ENCODE data around the gene YPEL5.

YPEL5 gene

GRCh38 chr2:30150786-30151185 is 4.0 kb downstream of the YPEL5 start:
- peaks cover 20% of the 10 kb centered on the region for H3K4me1 ChIP-seq
- H3K4me3 ChIP-seq (ENCODE audit: low read depth, low read length) = no peak overlapping the region
- no peak for TF ChIP-seq CTCF (IDR thresholded peaks at IDR 0.05; ENCODE audit: low read depth, low read length)
- no peaks in the 10 kb centered on the region for H3K36me3 ChIP-seq
- H3K9me3 ChIP-seq = no peaks in the 10 kb centered on the region
- no peaks in the 10 kb centered on the region for H3K27me3 ChIP-seq
- no peak for DNase-seq

- Histone ChIP-seq H3K27me3 (no peaks in the 10 kb centered on the region), H3K9me3 (no peaks in the 10 kb centered on the region), H3K4me1 (peaks cover 20% of the 10 kb centered on the region), H3K4me3 (ENCODE audit: low read depth, low read length) (no peak overlapping the region), H3K36me3 (no peaks in the 10 kb centered on the region)
- no peak for TF ChIP-seq CTCF (IDR thresholded peaks at IDR 0.05; ENCODE audit: low read depth, low read length)
- no peak for DNase-seq
These were observed 5.6 kb downstream of the YPEL5 start for GRCh38 chr2:30152385-30152784.

GRCh38 chr2:30155202-30155601 is 8.4 kb downstream of the YPEL5 start:
- peaks cover 5% of the 10 kb centered on the region; the same call in 1 of the 2 replicates for H3K36me3 ChIP-seq
- DNase-seq = no peak
- peaks cover 5% of the 10 kb centered on the region for H3K4me1 ChIP-seq
- no peak overlapping the region for H3K4me3 ChIP-seq (ENCODE audit: low read depth, low read length)
- H3K9me3 ChIP-seq = no peaks in the 10 kb centered on the region
- no peaks in the 10 kb centered on the region for H3K27me3 ChIP-seq
- TF ChIP-seq CTCF (IDR thresholded peaks at IDR 0.05; ENCODE audit: low read depth, low read length) = no peak

GRCh38 chr2:30155889-30156658 is 9.3 kb downstream of the YPEL5 start:
- no peaks in the 10 kb centered on the region for H3K27me3 ChIP-seq

GRCh38 chr2:30157616-30158015 is 10.8 kb downstream of the YPEL5 start:
- Histone ChIP-seq H3K27me3 (no peaks in the 10 kb centered on the region), H3K4me1 (no peaks in the 10 kb centered on the region), H3K4me3 (ENCODE audit: low read depth, low read length) (no peak overlapping the region), H3K9me3 (no peaks in the 10 kb centered on the region), H3K36me3 (peaks cover 5% of the 10 kb centered on the region; the same call in 1 of the 2 replicates)
- no peak for TF ChIP-seq CTCF (IDR thresholded peaks at IDR 0.05; ENCODE audit: low read depth, low read length)
- DNase-seq = no peak

More at GRCh38 chr2:30155889-30156658, 9.3 kb downstream of the YPEL5 start:
- peaks cover 5% of the 10 kb centered on the region; the same call in 1 of the 2 replicates for H3K36me3 ChIP-seq
- no peak for DNase-seq
- no peaks in the 10 kb centered on the region for H3K9me3 ChIP-seq
- no peak overlapping the region for H3K4me3 ChIP-seq (ENCODE audit: low read depth, low read length)
- H3K4me1 ChIP-seq = peaks cover 4% of the 10 kb centered on the region; the same call in 1 of the 2 replicates
- TF ChIP-seq CTCF (IDR thresholded peaks at IDR 0.05; ENCODE audit: low read depth, low read length) = no peak

- no peak for TF ChIP-seq CTCF (IDR thresholded peaks at IDR 0.05; ENCODE audit: low read depth, low read length)
- Histone ChIP-seq H3K9me3 (no peaks in the 10 kb centered on the region), H3K4me1 (no peaks in the 10 kb centered on the region), H3K27me3 (no peaks in the 10 kb centered on the region), H3K36me3 (peaks cover 5% of the 10 kb centered on the region; the same call in 1 of the 2 replicates), H3K4me3 (ENCODE audit: low read depth, low read length) (no peak overlapping the region)
- no peak for DNase-seq
These were observed 13.0 kb downstream of the YPEL5 start for GRCh38 chr2:30159766-30160165.

All from BE2C (cell line).